Astrocyte of the cerebellum (primary cell): ENCODE measurements around the gene GNPTAB.
"Not testable (repeated sequence)": the region's sequence is repeated elsewhere in the genome, so short reads cannot be mapped to it uniquely, and the experiment has no call there.

ENCODE experiments used
- DNase-seq: peaks from one replicate; pipeline ENCODE4 v3.0.0-alpha.2; 2011; ENCODE audit warnings: low read depth
- H3K4me3 ChIP-seq: 2 replicates; pipeline ENCODE4 v1.5.1; 2011; ENCODE audit warnings: mild to moderate bottlenecking, low read depth, low read length, moderate library complexity
- in situ Hi-C: cut with HindIII; loops from 2 replicates; pipeline ENCODE4 v1.10.0; 2017; ENCODE audit warnings: low sequenced_read_pairs
- TF ChIP-seq, protein P1 (sequence below): IDR thresholded peaks from 2 replicates; pipeline ENCODE4 v1.5.1; 2012; ENCODE audit warnings: low read length, low read depth, moderate library complexity, mild to moderate bottlenecking; ENCODE audit errors: missing control alignments

The GNPTAB gene

DNA sequence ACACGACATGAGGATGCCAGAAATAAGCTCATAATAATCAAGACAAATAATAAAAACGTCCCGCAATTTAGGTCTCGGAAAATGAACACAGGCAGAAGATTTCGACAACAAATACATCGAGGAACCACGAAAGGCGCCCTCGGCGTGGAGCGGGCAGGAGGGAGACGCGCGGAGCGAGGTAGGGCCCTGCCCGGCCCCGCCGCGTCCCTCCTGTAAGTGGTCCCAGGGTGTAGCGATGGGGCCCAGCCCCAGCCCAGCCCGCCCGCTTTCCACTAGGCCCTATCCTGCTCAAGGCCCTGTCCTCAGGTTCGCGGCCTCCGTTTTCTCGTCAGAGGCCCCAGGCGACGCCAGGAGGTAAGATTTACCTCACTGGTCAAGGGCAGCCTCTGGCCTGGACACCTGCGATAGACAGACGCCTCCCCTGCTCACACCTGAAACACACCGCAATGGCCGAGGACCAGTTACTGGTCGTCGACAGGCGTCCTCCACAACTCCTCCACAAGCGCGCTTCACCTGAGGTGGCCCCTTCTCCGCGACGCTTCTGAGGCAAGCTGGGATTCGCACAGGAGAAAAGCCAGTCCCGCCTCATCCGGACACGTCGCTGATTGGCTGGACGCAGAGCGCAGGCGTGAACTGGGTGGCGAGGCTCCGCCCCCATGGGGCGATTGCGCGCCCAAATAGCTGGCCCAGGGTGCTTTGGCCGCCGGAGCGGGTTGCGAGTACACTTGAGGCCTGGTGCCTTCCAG is 91.7 kb downstream of the GNPTAB start, which contains the start of gene SYCP3:
Gene SYCP3 (minus strand): TSS at position 543 of the 746 bp plus-strand sequence. CDS start 1,527 bp downstream, outside the sequence.
- in situ Hi-C loops, result no loop called here
- TF ChIP-seq, protein P1, sequence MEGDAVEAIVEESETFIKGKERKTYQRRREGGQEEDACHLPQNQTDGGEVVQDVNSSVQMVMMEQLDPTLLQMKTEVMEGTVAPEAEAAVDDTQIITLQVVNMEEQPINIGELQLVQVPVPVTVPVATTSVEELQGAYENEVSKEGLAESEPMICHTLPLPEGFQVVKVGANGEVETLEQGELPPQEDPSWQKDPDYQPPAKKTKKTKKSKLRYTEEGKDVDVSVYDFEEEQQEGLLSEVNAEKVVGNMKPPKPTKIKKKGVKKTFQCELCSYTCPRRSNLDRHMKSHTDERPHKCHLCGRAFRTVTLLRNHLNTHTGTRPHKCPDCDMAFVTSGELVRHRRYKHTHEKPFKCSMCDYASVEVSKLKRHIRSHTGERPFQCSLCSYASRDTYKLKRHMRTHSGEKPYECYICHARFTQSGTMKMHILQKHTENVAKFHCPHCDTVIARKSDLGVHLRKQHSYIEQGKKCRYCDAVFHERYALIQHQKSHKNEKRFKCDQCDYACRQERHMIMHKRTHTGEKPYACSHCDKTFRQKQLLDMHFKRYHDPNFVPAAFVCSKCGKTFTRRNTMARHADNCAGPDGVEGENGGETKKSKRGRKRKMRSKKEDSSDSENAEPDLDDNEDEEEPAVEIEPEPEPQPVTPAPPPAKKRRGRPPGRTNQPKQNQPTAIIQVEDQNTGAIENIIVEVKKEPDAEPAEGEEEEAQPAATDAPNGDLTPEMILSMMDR, result no peak
- DNase-seq, result no peak
- H3K4me3 ChIP-seq, result no peak within 1 kb of the TSS

DNA sequence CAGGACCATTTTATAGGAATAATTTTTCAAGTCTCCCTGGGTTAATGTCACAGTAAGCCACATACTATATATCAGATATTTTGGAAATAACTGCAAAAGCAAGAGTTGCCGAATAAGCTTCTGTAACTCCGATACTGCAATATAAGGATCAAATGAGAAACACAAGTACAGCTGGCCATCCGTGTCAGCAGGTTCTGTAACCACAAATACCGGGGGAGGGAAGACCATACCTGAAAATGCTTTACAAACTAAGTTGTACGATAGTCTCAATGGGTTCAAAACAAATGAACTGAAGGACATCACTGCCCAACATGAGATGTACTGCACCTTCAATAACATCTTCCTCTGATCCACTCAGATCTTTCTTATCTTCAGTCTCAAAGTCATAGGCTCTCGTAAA is 93.3 kb downstream of the GNPTAB start:
- H3K4me3 ChIP-seq, result no peak overlapping the region
- TF ChIP-seq, protein P1, result no peak
- DNase-seq, result no peak
- in situ Hi-C loops, result no loop called here

DNA sequence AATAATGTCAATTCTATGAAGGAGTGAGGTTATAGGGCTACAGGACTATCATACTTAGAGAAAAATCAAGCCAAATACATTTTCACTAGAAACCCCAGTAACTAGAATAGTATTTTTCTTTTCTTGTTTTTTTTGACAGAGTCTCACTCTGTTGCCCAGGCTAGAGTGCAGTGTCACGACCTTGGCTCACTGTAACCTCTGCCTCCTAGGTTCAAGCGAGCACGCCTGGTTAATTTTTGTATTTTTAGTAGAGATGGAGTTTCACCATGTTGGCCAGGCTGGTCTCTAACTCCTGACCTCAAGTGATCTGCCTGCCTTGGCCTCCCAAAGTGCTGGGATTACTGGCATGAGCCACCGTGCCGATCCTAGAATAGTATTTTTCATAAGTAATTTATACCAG is 96.3 kb downstream of the GNPTAB start:
- DNase-seq, H3K4me3 ChIP-seq, in situ Hi-C loops: not testable (repeated sequence)

DNA sequence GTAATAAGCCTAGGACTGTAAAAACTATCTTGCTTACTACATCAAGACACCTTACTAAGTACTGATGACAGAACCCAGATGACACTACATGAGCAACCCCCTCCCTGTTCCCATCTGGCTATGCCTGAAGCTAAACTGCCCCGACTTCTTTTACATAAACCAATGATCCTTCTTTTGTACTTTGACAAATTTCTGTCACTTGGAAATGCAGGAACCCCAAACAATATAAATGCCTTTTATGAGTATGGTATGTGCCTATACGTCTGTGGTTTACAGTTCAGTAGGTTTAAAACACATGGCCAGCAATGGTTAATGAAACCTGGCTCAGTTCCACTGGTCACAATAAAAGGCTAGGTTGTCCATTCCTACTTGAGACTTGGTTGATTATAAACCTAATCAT is 97.6 kb downstream of the GNPTAB start:
- in situ Hi-C loops, result no loop called here
- no peak overlapping the region for H3K4me3 ChIP-seq
- DNase-seq, result no peak
- TF ChIP-seq, protein P1, result no peak

DNA sequence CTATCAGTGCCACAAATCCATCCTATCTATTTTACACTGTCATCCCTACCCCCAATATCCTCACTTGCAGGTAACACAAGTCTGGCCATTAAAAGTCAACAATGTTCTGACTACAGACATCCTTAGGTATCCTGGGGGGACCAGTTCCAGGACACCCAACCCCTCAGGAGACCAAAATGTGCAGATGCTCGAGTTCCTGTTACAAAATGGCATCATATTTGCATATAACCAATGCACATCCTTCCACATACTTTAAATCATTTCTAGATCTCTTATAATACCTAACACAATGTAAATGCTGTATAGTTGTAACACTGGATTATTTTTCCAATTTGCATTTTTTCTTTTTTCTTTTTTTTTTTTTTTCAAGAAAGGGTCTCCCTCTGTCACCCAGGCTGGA is 98.4 kb downstream of the GNPTAB start:
- TF ChIP-seq, protein P1, result no peak
- DNase-seq, result no peak
- H3K4me3 ChIP-seq, result no peak overlapping the region
- in situ Hi-C loops, result no loop called here

DNA sequence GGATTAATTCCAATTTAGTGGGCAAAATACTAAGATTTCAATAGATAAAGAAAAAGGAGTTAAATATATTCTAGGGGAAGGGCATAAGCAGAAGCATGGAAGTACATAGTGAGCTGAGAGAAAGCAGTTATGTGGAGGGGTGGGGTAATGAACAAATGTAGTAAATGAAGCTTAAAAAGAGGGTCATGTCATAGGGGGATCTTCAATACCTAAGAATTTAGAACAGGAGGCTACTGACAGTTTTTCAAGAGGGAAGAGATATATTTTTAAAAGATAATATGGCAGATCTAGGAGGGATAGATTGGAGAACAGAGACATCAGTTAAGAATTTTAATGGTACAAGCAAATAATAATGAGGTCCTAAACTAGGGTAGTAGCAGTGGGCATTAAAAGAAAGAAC is 100.9 kb downstream of the GNPTAB start:
- TF ChIP-seq, protein P1, result no peak
- in situ Hi-C loops, result no loop called here
- H3K4me3 ChIP-seq, result no peak overlapping the region
- no peak for DNase-seq

DNA sequence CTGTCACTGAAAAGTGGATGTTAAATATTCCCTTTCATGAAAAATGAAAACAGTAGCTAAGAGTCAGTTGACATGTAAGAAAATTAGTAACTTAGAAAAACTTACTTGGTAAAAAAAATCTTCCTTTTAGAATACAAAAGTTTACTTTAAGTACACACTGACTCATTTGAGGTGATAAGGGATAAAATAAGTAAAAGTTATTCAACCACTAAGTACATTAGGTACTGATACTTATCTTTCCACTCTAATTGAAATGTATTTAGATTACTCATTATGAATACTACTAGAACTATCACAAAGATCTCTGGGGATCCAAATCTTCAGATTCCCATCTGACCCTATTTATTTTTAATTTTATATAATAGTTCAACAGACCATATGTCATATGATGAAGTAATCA is 103.7 kb downstream of the GNPTAB start:
- in situ Hi-C loops, result no loop called here
- DNase-seq, result no peak
- TF ChIP-seq, protein P1, result no peak
- H3K4me3 ChIP-seq, result no peak overlapping the region
